GM12801 (cell line): Measurements from ENCODE around the gene GIPC2.

Experiments used
- CTCF ChIP-seq: IDR thresholded peaks from one replicate; pipeline ENCODE4 v1.5.1; 2011; ENCODE audit warnings: control low read depth; ENCODE audit not compliant: insufficient read length; ENCODE audit errors: extremely low read depth

Gene GIPC2

GRCh38 chr1:78101514-78101913 is 55.7 kb downstream of the GIPC2 start:
- TF ChIP-seq CTCF = no peak

- no peak for TF ChIP-seq CTCF
These were observed 56.3 kb downstream of the GIPC2 start for GRCh38 chr1:78102082-78102481.

DNA sequence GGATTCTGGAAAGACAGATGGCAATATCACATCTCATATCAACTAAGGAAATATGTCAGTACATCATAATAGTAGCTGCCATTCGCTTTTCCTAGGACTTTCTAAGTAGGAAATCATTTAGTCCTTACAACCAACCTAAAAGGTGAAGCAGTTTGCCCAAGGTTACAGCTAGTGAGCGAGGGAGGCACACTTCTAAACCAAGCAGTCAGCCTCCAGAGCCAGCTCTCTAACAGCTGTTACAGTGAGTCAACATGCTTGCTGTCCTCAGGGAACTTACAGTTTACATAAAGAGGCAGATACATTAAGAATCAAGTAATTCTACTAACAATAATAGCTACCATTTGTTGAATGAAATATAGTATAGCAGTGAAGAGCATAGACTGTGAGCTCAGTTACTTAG is 57.1 kb downstream of the GIPC2 start:
- no peak for TF ChIP-seq CTCF

- no peak for TF ChIP-seq CTCF
These were observed 58.6 kb downstream of the GIPC2 start for GRCh38 chr1:78104322-78104721.

- no peak for TF ChIP-seq CTCF
These were observed 67.6 kb downstream of the GIPC2 start for GRCh38 chr1:78113156-78113916.

DNA sequence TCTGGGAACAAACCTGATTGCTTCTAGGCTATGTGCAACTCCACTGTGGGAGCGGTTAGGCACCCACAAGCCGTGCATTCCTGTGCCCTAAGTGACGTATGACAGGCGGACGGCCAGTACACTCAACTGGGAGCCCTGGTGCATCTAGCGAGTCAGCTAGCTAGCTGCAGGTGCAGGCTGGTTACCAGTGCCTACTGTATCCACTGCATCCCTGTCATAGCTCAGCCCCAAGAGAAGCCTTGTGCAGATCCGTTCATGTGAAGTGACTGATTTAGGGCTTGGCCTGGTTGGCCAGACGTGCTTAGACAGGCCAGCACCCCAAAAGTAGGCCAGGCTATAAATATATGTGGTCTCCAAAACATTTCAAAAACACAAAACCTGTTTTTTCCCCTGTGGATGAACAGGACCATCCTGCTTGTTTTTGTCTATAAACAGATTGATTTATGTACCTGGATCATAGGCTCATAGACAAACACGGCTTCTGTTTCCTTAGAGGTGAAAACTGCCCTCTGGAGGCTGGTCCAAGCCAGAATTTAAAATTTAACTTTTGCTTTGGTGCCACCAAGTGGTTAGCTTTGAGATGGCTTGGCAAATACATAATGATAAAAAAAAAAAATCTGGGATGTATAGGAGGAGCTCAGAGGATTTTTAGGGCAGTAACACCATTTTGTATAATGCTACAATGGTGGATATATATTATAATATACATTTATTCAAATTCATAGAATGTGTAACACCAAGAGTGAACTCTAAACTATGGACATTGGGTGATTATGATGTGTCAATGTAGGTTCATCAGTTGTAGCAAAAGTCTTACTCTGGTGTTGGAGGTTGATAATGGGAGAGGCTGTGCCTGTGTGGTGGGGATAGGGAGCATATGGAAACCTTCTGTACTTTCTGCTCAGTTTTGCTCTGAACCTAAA is 68.5 kb downstream of the GIPC2 start:
- TF ChIP-seq CTCF = no peak

- TF ChIP-seq CTCF = no peak
These were observed 75.9 kb downstream of the GIPC2 start for GRCh38 chr1:78121710-78122109.
